Measurements from ENCODE around the gene PROM1.

DNA sequence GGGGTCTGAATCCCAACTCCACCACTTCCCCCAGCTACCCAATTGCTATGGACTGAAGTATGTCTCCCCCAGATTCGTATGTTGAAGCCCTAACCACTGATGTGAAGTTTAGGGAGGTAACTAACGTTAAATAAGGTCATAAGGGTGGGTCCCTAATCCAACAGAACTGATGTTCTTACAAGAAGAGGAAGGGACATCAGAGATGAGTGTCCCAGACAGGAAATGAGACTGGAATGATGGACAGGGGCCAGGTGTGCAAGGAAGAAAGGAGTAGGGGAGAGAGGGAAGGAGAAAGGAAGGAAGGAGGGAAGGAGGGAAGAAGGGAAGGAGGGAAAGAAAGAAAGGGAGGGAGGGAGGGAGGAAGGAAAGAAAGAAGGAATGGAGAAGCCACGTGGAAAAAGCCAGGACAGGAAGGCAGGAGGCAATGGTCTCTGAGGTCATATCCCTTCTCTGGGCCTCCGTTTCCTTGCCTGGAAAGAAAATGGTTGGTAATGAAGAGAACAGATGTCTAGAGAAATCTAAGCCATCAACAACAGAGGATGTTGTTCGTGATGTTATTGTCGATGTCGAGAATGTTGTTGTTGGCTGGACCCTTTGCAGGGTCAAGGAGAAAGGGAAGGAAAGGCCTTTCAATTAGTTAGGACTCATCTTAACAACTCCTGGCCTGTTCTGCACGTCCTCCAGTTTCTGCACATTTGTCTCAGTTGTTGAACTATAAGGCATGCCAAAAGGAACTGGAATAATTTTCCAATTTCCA, 61.8 kb downstream of the PROM1 start:
- TF ChIP-seq EZH2phosphoT487 (IDR thresholded peaks at IDR 0.05): no peak
- TF ChIP-seq, protein P1, sequence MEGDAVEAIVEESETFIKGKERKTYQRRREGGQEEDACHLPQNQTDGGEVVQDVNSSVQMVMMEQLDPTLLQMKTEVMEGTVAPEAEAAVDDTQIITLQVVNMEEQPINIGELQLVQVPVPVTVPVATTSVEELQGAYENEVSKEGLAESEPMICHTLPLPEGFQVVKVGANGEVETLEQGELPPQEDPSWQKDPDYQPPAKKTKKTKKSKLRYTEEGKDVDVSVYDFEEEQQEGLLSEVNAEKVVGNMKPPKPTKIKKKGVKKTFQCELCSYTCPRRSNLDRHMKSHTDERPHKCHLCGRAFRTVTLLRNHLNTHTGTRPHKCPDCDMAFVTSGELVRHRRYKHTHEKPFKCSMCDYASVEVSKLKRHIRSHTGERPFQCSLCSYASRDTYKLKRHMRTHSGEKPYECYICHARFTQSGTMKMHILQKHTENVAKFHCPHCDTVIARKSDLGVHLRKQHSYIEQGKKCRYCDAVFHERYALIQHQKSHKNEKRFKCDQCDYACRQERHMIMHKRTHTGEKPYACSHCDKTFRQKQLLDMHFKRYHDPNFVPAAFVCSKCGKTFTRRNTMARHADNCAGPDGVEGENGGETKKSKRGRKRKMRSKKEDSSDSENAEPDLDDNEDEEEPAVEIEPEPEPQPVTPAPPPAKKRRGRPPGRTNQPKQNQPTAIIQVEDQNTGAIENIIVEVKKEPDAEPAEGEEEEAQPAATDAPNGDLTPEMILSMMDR (IDR thresholded peaks at IDR 0.05): no peak

Measured in neural progenitor cell (in vitro differentiated cells).